Skin of body (tissue), 2 donors: ENCODE results near the gene DAG1. TPM values are rescaled to one million over a fixed set of nuclear protein-coding genes. Genes with fewer than 3 reads are reported as not detected.
A peak's percentile ranks its signal among the peaks of the same experiment; 100 is the strongest.

ENCODE experiments used
- DNase-seq: peaks from one replicate; lab custom pipeline; 2025; lab: John Stamatoyannopoulos, UW
- total RNA-seq: library from RNA; depleted of rRNA; stranded (reverse); fragments of >200 nt; gene quantifications from one replicate; pipeline ENCODE4 v1.2.3, GENCODE V29; 2014

DAG1 gene
- total RNA-seq, 1 donor from 2014 or later: 32.9 TPM

DNA sequence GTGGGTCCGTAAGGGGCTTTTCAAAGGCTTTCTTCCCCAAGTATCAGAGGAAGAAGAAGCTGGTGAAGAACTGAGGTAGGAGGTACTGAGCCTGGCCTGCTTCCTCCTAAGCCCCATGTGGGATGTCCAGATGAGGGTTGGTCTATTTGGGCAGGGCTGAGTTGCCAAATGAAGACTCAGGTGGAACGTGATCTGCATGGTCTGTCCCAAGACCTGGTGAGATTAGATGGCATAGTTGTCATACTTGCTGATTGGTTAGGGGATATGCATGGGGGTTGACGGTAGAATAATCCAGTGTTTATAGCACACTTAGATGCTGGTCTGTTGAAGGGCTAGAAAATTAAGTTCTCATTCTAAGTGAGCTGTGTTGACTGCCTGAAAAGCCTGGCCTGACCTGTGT lies 47.9 kb downstream of the DAG1 start:
- no peak for DNase-seq

DNA sequence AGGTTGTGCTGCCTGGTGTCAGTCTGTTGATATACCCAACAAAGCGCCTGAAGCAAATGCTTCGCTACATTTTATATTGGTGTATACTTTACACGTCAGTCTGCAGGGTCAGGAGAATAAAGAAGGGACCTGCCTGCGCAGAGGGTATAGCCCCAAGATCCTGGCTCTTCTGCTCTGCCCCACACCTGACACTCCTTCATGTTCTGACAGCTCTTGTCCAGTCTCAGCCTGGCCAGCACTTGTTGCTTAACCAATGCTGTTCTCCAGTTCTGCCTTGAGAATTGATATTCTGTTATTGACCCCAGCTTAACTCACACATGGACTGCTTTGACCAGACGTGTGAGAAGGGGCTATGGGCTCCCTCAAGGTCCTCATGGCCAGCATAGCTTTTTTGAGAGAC lies 48.4 kb downstream of the DAG1 start:
- no peak for DNase-seq

DNA sequence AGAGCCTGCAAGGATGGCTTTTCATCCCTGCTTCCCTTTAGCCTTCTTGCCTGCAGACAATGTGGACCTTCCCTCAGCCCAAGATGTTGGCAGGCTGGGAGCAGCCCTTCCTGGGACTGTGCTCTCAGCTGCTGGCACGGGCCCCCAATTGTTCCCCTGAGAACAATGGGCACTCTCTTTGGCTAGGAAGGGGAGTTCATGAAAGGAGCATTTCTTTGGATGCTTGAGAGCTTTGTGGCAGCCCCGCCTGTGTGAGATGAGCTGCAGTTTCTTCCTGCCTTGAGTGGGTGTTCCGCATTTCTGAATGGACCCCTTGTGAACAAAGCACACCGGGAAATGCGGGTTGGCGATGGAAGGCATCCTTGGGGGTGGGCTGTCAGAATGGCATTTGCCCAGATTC lies 49.2 kb downstream of the DAG1 start:
- peak; percentile 1 for DNase-seq

DNA sequence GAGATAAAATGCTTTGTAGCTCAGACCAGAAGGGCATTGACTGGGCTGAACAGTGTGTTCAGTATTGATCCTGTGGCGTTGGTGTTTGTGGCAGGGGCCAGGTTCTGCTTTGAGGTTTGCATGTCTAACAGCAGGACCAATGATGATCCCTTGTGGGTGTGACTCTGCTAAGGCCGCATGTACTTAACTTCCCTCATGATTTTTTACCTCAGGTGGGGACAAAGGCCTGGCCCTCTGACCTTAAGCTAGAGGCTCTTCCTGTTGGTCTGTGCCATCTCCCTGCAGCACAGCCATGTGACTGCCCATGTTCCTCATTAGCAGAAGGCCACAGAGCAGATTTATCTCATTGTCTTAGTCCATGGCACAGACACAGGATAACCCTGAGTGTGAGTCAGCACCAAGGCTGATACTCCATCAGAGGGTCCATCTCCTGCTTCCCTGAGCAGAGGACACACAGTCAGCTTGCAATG lies 49.9 kb downstream of the DAG1 start:
- DNase-seq: no peak

DNA sequence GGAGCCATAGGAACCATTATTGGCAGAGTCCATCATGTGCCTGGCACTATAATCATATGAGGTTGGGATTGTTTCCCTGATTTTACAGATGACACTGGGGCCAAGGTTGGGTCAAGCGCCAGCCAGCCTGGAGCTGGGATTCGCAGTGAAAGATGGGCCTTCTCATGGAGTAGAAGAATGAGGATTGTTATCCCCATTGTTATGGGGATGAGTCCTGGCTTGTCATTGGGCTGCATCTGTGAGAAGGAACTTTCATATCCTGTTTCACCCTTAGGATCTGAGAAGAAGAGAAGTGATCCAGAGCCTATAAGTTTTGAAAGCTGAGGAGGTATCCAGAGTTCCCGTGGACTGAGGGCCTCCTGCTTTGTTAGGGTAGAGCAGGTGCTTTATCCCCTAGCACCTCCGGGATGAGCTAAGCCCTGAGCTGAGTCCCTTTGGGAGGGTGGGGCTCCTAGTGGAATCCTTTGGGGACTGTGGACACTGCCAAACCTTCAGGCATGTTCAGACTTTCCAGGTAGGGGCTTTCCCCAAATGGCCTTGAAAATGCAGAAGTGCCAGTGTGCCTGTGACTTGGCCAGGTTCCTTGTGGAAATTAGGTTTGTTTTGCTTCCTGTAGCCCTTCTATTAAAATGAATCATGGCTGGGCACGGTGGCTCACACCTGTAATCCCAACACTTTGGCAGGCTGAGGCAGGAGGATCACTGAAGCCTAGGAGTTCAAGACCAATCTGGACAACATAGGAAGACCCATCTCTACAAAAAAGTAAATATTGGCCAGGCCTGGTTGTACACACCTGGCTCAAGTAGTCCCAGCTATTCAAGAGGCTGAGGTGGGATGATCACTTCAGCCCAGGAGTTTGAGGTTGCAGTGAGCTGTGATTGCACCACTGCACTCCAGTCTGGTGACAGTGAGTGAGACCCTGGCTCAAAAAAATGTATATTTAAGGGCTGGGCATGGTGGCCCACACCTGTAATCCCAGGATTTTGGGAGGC lies 54.0 kb downstream of the DAG1 start:
- DNase-seq: no peak

DNA sequence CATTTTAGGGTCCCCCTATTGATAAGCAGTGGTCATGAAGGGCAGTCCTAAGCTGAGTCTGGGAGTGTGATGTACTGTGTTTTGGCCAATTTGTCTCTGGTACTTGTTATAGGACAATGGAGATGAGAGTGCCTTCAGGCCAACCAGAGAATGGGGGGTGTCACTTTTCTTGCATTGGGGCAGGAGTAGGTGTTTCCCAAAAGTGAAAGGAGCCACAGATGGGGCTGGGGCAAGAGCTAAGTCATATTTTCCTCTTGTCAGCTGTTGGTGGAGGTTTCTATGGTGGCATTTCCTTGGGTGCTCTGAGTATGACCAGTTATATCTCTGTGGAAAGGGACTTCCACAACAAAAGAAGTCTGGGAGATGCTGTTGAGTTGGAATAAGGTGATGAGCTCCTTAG lies 59.5 kb downstream of the DAG1 start:
- DNase-seq: no peak

DNA sequence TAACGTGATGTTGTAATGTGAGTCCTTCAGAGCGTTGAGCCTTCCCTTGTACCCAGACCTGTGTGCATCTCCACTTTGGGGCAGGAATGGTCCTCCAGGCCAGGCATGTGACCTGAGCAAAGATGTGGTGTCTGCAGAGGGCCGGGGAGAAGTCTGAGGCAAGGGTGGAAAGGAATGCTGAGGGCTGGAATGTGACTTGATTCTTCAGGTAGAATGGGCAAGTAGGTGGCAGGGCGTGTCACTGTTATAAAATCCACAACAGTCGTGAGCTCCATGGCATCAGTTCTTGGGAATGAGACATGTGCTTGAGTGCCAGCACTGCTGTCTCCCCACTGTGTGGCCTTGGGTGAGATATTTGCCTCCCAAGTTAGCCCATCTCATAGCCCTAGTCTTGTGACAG lies 60.2 kb downstream of the DAG1 start:
- DNase-seq: no peak

DNA sequence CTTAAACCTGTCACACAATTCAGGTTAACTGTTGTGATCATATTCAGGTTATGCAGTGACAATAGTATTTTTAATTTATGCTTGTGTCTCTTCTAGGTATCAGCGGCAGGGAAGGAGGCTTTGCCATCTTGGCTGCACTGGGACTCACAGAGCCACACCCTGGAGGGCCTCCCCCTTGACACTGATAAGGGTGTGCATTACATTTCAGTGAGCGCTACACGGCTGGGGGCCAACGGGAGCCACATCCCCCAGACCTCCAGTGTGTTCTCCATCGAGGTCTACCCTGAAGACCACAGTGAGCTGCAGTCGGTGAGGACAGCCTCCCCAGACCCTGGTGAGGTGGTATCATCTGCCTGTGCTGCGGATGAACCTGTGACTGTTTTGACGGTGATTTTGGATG lies 60.6 kb downstream of the DAG1 start:
- DNase-seq: no peak

DNA sequence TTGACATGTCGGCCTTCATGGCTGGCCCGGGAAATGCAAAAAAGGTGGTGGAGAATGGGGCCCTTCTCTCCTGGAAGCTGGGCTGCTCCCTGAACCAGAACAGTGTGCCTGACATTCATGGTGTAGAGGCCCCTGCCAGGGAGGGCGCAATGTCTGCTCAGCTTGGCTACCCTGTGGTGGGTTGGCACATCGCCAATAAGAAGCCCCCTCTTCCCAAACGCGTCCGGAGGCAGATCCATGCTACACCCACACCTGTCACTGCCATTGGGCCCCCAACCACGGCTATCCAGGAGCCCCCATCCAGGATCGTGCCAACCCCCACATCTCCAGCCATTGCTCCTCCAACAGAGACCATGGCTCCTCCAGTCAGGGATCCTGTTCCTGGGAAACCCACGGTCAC lies 61.2 kb downstream of the DAG1 start:
- no peak for DNase-seq

DNA sequence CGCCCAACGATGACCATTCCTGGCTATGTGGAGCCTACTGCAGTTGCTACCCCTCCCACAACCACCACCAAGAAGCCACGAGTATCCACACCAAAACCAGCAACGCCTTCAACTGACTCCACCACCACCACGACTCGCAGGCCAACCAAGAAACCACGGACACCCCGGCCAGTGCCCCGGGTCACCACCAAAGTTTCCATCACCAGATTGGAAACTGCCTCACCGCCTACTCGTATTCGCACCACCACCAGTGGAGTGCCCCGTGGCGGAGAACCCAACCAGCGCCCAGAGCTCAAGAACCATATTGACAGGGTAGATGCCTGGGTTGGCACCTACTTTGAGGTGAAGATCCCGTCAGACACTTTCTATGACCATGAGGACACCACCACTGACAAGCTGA lies 61.6 kb downstream of the DAG1 start:
- DNase-seq: no peak

DNA sequence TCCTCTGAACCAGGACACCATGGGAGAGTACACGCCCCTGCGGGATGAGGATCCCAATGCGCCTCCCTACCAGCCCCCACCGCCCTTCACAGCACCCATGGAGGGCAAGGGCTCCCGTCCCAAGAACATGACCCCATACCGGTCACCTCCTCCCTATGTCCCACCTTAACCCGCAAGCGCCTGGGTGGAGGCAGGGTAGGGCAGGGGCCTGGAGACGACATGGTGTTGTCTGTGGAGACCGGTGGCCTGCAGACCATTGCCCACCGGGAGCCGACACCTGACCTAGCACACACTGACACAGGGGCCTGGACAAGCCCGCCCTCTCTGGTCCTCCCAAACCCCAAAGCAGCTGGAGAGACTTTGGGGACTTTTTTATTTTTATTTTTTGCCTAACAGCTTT lies 63.0 kb downstream of the DAG1 start:
- no peak for DNase-seq

DNA sequence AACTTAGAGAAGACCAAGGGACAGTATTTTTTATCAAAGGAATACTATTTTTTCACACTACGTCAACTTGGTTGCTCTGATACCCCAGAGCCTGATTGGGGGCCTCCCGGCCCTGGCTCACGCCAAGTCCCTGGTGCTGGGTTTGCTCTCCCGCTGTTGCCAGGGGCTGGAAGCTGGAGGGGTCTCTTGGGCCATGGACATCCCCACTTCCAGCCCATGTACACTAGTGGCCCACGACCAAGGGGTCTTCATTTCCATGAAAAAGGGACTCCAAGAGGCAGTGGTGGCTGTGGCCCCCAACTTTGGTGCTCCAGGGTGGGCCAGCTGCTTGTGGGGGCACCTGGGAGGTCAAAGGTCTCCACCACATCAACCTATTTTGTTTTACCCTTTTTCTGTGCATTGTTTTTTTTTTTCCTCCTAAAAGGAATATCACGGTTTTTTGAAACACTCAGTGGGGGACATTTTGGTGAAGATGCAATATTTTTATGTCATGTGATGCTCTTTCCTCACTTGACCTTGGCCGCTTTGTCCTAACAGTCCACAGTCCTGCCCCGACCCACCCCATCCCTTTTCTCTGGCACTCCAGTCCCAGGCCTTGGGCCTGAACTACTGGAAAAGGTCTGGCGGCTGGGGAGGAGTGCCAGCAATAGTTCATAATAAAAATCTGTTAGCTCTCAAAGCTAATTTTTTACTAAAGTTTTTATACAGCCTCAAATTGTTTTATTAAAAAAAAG lies 63.9 kb downstream of the DAG1 start:
- no peak for DNase-seq

DNA sequence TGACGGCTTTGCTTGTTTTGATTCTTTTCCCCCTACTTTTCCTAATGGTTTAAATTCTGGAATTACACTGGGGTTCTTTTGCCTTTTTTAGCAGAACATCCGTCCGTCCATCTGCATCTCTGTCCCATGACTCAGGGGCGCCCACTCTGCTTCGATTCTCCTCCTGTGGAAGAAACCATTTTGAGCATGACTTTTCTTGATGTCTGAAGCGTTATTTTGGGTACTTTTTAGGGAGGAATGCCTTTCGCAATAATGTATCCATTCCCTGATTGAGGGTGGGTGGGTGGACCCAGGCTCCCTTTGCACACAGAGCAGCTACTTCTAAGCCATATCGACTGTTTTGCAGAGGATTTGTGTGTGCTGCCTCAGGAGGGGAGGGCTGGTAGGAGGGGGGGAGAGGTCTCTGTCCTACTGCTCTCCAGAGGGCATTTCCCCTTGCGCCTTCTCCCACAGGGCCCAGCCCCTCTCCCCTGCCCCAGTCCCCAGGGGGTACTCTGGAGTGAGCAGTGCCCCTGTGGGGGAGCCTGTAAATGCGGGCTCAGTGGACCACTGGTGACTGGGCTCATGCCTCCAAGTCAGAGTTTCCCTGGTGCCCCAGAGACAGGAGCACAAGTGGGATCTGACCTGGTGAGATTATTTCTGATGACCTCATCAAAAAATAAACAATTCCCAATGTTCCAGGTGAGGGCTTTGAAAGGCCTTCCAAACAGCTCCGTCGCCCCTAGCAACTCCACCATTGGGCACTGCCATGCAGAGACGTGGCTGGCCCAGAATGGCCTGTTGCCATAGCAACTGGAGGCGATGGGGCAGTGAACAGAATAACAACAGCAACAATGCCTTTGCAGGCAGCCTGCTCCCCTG lies 64.7 kb downstream of the DAG1 start:
- DNase-seq: no peak

DNA sequence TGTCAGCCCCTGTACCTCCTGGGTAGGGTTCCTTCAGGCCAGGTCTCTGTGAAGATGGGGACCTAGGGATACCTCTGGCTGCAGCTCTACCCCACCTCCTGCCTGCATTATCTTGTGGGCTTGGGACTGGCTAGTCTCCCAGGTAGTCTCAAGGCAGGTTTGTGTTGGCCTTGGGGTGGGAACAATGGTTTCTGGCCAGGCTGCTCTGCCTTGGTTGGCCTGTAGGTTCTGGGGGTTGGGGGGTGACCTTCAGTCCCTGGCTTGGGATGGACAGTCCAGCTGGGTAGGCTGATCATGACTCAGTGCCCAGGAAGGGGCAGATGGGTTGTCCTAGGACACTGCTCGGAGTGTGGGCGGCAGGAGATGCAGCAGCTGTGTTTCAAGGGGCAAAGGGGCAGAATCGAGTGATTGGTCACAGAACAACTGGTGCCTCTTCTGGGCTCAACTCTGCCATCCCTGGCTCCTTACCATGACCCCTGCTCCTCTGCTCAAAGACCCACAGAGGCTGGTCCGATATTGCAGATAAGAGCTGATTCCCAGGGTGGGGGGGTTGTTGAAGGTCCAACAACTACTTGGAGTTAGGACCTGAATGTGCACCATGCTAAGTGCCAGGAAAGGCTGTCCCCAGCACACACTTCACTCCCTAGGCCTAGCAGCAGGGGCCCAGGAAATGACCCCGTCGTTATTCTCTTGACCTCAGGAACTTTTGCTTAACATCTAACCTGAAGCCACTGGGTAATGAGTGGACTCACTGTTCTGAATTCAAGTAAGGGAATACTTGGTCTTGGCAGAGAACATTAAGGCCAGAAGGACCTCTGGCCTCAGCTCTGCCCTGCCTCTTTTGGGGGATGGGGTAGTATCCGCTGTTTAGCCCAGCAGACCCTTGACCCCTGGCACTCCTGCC lies 66.2 kb downstream of the DAG1 start:
- DNase-seq: no peak

DNA sequence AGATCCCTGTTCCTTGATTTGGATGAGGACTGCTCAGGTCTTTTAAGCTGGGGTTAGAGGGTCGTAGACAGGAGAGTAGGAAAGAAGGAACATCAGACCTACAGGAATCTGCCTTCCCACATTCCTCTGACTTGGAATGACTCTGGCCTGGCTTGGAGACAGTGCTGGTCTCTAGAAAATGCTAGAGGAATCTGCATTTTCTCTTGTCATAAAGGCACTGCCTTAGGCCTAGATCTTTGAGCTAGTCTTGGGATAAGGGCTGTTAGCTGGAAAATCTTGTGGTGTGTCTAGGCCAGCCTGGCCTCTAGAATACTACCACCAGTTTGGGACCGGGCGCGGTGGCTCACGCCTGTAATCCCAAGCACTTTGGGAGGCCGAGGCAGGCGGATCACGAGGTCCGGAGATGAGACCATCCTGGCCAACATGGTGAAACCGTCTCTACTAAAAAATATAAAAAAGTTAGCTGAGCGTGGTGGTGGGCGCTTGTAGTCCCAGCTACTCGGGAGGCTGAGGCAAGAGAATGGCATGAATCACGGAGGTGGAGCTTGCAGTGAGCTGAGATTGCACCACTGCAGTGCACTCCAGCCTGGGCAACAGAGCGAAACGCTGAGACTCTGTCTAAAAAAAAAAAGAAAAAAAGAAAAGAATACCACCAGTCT lies 66.9 kb downstream of the DAG1 start:
- DNase-seq: no peak

DNA sequence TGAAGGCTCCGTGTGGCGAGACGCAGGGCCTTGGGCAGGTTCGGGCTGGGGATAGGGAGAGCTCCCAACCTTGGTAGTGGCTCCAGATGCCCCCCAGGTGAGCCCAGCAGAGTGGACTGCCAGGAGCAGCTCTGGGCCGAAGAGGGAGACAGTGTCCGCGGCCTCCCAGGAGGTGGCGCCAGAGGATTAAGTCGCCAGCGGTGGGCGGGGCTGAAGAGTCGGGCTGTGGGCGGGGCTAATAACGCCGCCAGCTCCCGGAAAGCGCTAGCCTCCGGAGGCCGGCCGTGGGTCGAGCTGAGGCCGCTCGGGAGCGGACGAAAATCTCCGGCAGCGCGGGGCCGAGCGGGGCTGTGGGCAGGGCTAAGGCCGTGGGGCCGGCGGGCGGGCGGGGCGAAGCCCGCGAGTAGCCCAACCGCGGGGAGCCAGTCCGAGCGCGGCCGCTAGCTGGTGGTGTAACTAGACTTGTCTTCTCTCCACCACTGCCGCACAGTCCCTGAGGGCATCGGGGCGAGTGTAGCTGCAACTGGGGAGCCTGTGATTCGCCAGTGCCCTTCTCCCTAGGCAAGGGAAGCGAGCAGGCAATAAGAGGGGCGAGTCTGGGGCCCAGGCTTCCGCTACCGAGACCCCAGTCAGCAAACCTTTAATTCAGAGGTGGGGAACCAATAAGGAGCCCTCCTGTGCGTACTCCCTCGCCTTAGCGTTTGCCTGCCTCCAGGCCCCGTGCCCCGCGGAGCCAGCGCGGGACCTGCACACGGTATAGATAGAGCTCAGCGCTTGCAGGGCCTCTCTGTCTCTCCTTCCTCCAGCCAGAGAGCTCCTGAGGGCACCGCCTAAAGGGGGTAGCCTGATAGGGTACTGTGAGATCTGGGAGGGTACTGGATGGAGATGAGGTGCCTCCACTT lies 69.8 kb downstream of the DAG1 start:
- peak; percentile 82 for DNase-seq

DNA sequence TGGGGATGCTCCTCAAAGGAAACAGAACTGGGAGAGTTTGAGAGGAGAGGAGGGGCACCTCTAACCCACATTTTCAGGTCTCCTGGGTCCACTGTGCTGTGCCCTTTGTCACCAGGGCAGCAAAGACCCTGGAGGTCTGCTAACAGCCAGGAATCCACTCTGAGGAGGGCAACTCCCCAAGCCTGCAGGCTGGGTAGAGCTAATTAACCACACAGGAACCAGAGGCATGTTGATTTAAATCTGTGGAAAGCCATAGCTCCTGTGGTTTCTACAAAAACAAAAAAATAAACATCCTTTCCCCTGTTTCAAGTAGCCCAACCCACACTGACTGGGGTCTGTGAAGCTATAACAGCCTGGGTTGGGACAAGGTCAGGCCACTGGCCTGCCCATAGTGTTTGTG lies 82.0 kb downstream of the DAG1 start:
- no peak for DNase-seq

DNA sequence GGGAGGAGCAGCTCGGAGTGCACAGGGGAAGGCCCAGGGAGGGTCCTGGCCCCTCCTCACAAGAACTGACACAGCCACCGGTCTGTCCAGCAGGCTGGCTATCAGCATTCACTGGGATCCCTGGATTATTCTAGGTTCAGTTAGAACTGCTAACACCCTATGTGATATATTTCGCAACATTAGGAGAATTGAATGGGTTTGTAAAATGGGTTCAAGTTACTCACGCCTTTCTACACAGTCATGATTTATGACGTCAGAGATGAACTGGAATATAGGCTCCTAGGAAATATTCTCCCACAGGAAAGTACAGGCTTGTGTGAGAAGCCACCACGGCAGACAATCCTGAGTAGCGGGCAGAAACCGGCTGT lies 83.2 kb downstream of the DAG1 start:
- DNase-seq: no peak
